NCI-H510A treated with DMSO at 0.1 percent for 48 hours (cell line): ENCODE data around the gene ARHGAP1.

Source experiments
- DNase-seq: peaks from one replicate; lab custom pipeline; 2025; lab: John Stamatoyannopoulos, UW

The ARHGAP1 gene

DNA sequence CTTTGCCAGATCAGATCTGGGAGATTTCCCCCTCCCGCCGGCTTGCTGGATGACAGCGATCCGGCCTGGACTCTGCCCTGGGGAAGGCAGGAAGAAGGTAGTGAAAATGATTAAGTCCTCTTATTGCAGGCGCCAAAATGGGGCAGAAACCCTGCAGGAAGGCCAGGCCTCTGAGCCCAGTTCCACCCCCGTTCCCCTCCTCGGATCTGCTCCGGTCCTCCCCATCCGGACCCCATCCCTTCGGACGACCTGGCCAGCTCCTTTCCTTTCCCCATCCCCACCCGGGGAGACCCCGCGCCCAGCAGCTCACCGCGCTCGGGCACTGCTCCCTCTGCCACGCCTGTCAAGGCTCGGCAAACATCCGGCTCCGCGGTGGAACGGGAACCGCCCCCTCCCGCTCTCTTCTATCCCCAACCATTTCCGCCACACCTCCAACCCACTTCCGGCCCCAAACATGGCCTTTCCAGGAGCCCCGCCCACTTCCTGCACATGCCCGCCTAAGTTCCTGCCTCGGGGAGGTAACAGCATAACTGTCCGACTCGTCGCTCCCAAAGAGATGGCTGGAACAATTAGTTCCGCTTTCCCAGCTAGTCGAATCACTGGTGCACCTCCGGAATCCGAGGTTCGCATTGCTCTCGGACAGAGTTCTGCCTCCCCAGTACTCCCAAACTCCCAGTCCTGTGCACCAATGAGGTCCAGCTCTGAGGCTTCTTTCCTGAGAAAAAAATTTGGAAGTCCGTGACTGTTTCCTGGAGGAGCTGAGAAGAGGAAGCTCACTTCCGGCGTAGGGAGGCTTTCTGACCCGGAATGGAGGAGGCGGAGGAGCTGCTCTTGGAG is at the start of gene ARHGAP1, which contains the start of gene ZNF408:
ARHGAP1 (minus strand) TSS at position 379 of the 837 bp plus-strand sequence. CDS start 4,512 bp downstream, outside the sequence.
ZNF408 (plus strand) TSS at position 791 of the 837 bp plus-strand sequence; CDS start at position 808, 17 bp downstream.
- DNase-seq = peak; percentile 61

DNA sequence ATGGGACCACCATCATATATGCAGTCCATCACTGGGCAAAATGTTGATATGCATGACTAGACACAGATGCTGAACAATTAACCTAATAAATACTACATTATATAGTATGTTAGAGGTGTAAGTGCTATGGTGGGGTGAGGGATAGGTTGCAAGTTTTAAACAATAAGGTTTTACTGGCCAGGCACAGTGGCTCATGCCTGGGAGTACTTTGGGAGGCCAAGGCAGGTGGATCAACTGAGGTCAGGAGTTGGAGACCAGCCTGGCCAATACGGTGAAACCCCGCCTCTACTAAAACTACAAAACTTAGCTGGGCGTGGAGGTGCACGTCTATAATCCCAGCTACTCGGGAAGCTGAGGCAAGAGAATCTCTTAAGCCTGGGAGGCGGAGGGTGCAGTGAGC is 46.7 kb upstream of the ARHGAP1 start:
- DNase-seq = no peak

DNA sequence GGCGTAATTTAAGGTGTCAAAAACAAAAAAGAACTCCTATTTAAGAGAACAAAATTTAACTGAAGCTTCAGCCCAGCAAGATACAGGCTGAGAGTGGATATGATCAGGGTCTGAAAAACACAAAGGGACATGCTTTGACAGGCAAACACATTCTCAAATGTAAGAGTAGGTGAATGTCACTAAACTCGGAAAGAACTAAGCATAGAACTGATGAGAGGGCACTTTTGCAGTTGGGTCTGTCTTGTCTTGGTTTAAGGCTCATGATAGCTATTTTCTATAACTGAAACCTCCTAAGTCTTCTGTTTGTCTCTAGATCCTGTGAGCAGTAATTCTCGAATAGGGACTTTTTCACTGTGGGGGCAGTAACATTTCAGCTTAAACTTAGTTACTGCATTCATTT is 45.6 kb upstream of the ARHGAP1 start:
- DNase-seq = no peak

DNA sequence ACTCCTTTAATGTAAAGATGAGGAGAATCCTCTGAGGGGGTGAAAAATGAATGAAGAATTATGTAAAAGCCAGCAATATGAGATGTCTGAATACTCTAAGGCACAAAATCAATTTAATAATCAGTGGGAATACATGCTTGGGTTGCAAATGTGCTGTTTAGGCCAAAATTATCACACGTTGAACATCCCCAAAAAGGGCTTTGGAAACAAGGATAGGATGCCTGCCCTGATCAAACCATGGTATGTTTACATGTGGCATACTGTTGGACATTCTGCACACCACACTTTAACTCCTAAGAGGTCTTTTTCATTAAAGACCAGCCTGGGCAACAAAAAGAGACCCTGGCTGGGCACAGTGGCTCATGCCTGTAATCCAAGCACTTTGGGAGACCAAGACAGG is 44.9 kb upstream of the ARHGAP1 start:
- DNase-seq = no peak

DNA sequence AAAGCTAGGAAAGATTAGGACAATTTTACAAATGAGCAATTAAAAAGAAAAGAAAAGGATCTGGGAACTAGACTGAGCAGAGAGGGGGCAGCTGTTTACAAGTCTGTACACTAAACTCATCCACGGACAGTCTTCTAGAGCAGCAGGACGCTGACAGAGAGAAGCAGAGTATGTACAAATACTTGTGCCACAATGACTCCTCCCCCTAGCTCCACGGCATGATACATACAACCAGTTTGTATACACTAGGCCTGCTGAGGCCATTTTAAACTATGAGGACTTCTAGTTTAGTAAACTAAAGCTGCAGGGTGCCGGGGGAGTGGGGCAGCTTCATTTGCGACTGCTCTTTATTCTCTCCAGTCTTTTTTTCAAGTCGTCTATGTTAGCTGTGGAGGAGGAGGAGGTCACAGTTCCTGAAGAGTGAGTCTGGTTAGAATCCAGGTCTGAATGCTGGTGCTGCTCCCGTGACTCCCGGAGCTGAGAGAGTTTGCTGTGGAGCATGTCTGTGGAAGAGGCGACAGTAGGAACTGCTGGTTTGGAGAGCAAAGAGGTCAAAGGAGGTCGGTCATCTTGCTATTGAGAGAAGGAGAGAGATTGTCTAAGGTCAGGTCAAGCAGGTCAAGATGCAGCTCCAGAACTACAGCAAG is 43.4 kb upstream of the ARHGAP1 start:
- no peak for DNase-seq

DNA sequence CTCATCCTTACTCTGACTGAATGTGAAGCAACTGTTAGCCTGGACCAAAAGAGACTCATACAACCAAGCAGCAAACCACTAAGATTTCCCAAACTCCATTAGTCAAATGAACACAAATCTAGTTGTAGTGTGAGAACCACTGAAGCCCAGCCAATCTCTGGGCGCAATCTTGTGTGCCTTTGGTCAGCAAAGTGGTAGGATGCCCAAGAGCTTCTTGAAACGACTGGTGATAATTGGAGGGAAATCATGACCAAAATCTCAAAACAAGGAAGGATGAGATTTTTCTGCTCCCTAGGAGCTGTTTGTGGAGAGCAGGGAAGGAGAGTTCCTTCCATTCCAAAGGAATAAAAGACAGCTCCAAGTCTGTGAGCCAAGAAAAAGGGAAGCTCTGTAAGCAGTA is 42.6 kb upstream of the ARHGAP1 start:
- DNase-seq = no peak

DNA sequence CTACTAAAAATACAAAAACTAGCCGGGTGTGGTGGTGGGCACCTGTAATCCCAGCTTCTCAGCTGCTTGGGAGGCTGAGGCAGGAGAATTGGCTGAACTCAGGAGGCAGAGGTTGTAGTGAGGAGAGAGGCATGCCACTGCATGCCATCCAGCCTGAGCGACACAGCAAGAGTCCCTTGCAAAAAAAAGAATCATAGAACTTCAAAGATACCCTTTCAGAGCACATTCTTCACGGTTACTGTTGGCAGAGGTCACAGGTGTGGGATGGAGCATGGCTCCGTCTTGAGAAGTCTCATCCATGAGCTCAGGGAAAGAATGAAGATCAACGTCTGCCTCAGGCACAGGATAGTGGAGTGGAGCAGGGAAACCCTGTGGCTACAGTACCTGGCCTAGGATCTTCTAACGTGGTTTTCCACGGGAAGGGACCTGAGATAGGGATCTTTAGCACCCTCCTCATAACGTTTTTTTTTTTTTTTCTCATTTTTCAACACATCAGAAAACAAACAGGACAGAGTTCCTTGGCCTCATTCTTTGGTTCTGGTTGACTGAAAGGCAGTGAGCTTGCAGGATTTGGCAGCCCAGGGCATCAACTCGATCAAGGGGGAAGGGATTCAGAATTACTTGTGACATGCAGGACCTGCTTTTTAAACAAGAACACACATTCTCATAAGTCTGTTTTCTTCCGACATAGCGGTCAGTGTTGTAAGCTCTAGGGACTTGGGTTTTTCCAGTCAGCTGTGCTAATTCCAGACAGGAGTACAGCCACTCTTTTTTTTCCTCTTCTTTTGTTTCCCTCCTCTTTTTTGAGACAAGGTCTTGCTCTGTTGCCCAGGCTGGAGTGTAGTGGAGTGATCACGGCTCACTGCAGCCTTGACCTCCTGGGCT is 41.4 kb upstream of the ARHGAP1 start:
- DNase-seq = no peak

DNA sequence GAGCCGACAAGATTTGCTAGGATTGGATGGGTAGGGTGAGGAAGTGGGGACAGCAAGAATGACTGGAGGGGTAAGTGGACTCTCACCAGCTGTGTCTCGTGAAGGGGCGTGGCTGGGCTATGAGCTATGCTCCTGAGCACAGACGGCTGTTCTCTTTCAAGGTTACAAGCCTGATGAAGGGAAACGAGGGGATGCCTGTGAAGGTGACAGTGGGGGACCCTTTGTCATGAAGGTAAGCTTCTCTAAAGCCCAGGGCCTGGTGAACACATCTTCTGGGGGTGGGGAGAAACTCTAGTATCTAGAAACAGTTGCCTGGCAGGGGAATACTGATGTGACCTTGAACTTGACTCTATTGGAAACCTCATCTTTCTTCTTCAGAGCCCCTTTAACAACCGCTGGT is 38.5 kb upstream of the ARHGAP1 start:
- DNase-seq = no peak

DNA sequence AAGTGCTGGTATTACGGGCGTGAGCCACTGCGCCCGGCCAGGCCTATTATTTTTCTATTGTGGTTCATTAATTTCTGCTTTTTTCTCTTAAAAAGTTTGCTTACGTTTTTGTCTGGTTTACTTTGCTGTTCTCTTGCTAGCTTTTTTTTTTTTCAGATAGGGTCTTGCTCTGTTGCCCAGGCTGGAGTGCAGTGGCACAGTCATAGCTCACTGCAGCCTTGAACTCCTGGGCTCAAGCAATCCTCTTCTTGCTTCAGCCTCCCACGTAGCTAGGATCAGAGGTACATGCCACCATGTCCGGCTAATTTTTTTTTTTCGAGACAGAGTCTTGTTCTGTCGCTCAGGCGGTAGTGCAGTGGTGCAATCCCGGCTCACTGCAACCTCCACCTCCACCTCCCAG is 37.3 kb upstream of the ARHGAP1 start:
- no peak for DNase-seq

DNA sequence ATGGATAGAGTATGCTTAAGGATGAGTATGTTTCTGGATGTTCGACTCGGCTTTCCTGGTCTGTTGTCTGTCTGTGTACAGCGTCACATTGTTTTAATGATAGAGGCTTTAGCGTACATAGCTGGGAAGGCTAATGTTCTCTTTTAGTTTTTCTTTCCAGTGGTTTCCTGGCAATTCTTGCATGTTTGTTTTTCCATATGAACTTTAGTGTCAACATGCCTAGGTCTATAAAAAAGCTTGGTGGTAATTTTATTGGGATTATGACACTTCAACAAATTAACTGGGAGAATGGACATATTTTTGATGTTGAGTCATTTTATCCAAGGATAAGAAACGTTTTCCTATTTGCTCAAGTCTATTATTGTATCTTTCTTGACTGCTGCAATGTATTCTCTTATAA is 36.2 kb upstream of the ARHGAP1 start:
- DNase-seq = no peak

DNA sequence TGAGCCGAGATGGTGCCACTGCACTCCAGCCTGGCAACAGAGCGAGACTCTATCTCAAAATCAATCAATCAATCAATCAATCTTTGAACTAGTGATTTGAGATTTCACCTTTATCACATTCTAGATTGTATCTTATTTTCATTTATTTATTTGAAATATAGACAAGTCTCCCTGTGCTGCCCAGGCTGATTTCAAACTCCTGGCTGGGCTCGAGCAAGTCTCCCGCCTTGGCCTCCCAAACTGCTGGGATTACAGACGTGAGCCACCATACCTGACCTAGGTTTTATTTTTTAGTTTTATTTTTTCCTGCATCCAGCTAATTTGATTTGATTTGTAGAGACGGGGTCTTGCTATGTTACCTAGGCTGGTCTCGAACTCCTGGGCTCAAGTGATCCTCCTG is 35.7 kb upstream of the ARHGAP1 start:
- no peak for DNase-seq

DNA sequence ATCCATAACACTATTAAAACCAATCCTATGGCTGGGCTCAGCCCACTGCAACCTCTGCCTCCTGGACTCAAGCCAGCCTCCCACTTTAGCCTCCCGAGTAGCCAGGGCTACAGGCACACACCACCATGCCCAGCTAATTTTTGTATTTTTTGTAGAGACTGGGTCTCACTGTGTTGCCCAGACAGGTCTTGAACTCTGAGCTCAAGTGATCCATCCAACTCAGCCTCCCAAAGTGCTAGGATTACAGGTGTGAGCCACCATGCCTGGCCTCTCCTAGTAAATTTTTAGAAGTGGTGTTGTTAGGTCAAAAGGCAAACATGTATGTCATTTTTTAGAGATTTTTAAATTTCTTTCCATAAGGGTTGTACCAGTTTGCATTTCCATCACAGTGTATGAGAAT is 32.8 kb upstream of the ARHGAP1 start:
- DNase-seq = no peak

DNA sequence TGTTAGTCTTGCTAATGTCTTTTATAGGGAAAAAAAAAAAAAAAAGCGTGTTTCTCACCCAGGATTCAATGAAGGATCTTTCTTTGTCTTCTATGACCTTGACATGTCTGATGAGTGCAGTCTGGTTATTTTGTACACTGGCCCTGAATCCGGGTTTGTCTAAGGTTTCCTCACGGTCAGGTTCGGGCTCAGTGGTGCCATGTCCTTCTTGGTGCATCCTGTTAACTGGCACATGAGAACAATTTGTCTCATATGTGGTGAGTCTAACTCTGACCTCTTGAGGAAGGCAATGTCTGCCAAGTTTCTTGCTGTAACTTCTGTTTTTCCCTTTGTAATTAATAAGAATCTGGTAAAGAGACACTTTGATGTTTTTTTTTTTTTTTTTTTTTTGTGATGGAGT is 31.1 kb upstream of the ARHGAP1 start:
- no peak for DNase-seq

DNA sequence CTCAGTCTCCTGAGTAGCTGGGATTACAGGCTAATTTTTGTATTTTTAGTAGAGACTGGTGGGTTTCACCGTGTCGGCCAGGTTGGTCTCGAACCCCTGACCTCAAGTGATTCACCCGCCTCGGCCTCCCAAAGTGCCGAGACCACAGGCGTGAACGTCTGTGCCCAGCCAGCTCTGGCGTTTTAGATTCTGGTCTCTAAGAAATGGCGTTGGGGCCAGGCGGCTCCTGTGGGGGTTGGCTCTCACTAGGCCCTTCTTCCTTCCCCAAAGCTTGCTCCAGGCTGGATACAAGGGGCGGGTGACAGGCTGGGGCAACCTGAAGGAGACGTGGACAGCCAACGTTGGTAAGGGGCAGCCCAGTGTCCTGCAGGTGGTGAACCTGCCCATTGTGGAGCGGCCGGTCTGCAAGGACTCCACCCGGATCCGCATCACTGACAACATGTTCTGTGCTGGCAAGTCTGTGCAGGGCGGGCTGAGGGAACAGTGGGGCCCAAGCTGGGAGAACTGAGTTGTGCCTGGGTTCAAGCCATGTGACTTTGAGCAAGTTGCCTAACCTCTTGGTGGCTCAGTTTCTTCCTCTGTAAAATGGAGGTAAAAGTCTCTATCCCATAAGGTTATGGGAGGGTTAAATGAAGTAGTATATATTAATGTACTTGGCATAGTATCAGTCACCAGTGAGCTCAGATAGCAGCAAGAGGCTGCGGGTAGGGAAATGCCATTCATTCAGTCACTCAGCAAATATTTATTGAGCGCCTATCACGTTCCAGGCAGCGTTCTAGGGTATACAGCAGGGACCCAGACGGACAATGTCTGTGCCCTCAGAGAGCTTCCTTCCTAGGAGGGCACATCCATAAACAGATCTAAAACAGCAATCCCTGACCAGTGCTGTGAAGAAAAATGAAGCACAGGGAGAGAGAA is 28.9 kb upstream of the ARHGAP1 start:
- DNase-seq = no peak

DNA sequence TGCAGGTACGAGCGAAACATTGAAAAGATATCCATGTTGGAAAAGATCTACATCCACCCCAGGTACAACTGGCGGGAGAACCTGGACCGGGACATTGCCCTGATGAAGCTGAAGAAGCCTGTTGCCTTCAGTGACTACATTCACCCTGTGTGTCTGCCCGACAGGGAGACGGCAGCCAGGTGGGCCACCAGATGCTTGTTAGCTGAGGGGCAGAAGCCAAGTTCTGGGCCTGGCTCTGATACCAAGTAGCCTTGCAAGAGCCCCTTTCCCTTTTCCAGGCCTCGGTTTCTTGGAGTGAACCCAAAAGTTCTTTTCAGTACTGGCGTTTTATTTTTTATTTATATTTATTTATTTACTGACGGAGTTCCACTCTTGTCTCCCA is 28.2 kb upstream of the ARHGAP1 start:
- no peak for DNase-seq

DNA sequence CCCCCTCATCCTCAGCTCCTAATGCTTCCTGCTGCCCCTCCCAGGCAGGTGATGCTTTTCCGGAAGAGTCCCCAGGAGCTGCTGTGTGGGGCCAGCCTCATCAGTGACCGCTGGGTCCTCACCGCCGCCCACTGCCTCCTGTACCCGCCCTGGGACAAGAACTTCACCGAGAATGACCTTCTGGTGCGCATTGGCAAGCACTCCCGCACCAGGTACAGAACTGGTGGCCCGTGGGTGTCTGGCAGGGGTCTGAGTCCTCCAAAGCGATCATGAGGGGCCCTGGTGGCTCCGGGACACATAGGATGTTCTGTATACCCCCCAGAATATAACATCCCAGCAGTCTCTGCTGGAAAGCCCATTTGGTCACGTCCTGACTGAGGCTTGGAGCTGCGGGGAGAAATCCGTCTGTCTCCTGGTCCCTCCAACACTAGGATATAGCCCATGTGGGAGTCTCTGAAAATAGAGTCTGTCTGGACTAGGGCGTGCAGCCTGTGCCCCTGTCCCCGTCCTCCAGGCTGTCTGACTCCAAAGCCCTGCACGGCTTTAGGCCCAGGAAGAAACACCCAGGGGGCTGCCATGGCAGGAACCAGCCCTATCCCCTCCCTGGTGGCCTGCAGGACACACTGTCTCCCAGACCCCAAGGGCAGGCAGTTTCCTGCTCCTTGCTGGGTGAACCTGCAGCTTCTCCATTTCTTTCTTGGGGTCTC is 27.7 kb upstream of the ARHGAP1 start:
- DNase-seq = no peak

DNA sequence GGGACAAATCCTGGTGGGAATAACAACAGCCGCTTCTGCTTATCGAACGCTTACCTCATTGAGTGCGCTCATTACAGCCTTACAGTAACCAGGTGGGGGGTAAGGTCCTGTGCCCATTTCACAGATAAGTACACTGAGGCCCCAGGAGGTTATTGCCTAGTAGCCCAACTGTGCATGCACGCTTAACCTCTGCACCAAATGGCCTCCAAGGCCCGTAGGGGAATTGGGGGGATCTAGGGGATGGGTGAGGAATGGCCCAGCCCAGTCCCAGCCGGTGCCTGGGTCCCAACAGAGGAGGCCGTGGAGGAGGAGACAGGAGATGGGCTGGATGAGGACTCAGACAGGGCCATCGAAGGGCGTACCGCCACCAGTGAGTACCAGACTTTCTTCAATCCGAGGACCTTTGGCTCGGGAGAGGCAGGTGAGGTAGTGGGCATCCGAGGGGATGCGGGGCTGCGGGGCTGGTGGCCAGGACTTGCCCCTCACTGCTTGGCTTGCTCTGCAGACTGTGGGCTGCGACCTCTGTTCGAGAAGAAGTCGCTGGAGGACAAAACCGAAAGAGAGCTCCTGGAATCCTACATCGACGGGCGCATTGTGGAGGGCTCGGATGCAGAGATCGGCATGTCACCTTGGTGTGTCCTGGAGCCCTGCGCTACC is 25.9 kb upstream of the ARHGAP1 start:
- DNase-seq = no peak

DNA sequence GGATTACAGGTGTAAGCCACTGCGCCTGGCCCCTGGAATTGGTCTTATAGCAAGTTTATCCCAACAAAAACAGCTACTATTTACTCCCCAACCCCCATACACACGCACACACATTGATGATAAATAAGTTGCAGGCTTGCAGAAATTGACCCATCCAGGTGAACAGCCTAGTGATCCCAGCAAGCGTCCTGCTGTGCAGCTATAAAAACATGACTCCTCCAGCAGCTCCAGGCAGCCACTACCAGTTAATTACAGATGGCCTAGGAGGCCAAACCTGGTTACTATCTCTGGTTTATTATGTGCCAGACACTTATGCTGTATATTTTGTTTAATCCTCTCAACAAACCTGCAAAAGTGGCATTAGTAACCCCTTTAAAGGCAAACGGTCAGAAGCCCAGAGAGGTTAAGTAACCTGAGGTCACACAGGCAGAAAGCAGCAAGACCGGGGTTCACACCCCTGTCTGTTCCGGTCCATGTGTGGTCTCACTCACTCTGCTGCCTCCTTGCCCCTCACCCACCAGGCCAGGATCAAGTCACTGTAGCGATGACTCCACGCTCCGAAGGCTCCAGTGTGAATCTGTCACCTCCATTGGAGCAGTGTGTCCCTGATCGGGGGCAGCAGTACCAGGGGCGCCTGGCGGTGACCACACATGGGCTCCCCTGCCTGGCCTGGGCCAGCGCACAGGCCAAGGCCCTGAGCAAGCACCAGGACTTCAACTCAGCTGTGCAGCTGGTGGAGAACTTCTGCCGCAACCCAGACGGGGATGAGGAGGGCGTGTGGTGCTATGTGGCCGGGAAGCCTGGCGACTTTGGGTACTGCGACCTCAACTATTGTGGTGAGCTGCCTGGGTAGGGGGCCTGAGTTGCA is 25.2 kb upstream of the ARHGAP1 start:
- no peak for DNase-seq

DNA sequence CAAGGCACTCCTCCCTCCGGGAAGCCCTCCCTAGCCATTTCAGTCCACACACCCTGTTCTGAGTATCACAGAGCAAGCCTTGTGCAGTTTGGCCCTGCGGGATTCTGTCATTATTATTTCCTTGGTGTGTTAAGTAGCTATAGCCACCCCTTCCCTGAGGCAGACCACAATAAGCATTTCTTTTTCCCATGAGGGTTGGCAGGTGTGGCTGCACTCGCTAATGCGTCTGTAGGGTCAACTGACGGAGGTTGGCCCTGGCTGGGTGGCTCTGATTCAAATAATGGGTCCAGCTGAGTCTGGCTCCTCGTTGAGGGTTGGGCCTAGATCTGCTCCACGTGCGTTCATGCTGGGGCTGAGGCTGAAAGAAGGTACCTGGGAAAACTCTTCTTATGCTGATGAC is 23.7 kb upstream of the ARHGAP1 start:
- DNase-seq = no peak
